ENCODE measurements around the gene RAD51B.
"Not testable (repeated sequence)": the region's sequence is repeated elsewhere in the genome, so short reads cannot be mapped to it uniquely, and the experiment has no call there.

RAD51B gene

DNA sequence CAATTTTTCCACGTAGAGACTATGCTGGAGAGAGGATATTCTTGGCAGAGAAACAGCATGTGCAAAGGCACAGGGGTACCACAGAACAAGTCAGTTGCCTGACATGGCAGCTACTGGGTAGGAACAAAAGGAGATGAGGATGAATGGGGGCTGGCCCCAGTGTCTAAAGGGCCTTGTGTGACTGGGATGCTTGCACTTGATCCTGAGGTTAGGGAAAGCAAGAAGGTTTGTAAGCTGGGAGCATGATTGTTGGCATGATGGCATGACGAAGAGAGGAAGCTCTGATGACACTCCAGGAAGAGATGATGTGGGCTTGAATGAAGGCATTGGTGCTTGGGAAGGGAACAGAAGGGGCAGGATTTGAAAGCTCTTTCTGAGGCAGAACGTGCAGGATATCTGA lies 834.2 kb downstream of the RAD51B start:
- no peak for DNase-seq

DNA sequence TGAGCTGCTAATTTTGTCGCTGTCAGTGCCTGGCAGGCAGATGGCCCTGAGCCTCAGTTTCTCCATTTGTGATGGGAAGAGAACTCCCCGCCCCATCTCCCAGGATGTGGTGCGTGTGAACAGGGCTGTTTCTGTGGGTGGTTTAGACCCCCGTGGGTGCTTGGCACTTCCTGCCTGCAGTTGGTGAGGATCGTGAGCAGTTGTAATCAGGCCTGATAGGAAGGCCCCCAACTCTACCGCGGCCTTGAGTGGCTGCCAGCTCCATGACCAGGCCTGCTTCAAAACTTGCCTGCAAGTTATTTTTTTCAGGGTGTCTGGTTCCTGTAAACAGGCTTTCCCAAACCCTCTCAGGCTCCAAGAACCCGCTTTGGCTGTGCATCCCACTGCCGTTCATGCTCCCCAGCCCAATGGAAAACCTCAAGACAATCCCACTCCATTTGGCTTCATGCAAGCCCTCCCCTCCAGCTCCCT lies 834.9 kb downstream of the RAD51B start:
- no peak for DNase-seq

DNA sequence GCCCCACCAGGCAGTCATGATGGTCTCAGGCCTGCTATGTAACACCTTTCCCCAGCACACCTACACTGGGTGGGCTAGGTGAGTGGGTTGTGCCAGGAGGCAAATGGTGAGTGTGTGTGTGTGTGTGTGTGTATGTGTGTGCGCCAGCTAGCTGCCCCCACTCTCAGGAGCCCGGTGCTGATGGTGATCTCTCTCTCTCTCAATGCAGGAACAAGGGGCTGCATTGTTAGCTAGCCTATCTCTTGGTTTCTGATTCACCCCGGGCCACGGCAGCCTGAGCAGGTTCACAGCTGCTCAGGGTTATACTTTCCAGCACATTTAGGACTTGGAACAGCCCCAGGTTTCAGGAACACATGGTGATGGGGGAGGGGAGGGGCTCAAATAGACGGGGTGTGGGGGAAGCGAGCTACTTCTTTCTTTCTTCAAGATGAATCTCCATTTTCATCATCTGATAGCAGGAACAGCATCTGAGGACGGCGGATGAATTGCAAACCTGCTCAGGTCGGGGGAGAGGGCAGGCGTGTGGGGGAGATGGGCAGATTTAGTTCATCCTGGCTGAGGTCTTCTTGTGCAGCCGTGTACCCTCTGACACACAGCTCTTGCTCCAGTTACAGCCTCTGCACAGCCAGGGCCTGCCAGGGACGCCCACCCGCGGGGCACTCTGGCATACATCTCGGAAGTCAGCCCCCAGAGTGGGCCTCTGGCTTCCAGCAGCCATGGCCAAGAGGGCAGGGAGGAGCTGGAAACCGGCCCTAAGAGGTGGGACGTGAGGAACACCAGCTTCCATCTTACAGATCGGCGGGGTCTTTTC lies 835.6 kb downstream of the RAD51B start:
- DNase-seq: peak; percentile 11

DNA sequence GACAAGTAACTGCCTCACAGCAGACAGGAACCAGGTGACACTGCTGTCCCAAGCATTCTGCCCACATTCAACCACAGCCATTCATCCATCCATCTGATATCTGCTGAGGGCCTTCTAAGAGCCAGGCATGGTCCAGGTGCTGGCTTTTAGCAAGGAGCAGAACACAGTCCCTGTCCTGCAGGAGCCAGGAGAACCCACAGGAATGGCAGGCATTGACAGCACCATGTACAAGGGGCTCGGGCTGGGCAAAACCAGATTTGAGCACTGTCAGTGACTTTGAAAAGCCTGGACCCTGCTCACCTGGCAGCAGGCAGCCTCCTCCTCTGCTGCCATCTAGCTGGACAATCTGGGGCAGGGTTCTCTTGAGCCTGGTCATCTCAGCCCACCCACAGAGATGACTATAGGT lies 836.3 kb downstream of the RAD51B start:
- peak; percentile 7 for DNase-seq

DNA sequence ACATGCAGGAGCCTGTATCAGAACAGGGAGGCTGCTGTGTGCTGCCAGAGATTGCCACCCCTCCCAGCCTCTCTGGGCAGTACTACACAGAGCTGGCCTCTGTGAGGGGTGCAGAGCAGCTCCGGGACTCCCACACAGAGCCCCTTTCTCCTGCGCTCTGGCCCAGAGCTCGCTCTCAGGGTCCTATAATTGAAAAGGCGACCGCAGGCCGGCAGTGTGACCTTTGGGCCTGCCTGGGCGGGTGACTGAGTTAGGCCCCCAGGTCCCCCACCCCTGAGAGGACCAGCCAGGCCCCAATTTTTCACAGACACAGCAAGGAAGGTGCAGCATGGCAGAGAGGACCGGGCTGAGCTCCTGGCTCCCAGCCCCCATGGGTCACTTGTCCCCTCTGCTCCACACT lies 836.9 kb downstream of the RAD51B start:
- DNase-seq: no peak

DNA sequence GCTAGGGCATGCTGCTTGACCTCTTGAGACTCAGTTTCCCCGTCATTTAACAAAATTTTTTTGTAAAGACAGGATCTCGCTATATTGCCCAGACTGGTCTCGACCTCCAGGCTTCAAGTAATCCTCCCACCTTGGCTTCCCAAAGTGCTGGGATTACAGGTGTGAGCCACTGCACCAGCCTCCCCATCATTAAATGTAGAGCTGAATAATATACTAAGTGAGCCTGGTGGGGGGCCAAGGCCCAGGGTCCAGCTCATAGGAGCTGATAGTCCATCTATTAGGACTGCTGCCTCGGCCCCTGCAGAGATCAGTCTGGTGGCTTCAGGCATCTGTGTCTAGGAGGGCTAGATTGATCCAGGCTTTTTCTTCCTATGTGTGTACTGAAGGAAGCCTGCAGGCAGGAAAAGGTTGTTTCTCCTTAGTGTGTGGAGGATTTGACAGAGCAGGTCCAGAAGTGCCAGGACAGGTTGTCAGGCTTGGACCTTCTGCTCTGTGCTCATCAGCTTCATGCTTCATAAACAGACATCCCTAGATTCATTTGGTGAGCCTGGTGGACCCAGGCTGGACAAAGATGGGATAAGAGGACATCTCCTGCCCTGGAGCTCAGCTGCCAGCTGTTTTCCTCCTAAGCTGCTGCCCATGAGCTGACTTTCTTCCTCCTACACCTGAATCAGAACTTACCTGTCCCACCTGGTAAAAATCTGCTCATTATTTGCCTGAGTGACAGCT lies 837.9 kb downstream of the RAD51B start:
- no peak for DNase-seq

DNA sequence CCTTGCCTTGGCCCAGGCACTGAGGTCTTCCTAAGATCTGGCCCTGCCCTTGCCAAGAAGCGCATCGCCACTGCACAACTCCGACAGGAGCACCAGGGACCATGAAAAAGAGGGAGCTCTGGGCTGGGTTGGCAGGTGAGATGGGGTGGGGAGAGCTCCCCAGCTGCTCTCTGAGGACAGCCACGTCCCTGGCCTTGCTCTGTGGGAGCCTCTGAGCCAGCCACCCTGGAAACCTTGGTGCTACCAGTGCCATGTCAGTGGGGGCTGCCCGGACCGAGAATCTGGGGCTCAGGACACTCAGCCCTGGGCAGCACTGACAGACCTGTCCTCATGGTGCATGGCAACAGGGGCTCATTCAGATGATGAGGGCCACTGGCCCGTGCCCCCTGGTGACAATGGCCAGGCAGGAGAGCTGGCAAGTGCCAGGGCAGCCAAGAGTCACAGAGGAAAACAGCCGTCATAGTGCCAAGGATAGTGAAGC lies 838.5 kb downstream of the RAD51B start:
- no peak for DNase-seq

DNA sequence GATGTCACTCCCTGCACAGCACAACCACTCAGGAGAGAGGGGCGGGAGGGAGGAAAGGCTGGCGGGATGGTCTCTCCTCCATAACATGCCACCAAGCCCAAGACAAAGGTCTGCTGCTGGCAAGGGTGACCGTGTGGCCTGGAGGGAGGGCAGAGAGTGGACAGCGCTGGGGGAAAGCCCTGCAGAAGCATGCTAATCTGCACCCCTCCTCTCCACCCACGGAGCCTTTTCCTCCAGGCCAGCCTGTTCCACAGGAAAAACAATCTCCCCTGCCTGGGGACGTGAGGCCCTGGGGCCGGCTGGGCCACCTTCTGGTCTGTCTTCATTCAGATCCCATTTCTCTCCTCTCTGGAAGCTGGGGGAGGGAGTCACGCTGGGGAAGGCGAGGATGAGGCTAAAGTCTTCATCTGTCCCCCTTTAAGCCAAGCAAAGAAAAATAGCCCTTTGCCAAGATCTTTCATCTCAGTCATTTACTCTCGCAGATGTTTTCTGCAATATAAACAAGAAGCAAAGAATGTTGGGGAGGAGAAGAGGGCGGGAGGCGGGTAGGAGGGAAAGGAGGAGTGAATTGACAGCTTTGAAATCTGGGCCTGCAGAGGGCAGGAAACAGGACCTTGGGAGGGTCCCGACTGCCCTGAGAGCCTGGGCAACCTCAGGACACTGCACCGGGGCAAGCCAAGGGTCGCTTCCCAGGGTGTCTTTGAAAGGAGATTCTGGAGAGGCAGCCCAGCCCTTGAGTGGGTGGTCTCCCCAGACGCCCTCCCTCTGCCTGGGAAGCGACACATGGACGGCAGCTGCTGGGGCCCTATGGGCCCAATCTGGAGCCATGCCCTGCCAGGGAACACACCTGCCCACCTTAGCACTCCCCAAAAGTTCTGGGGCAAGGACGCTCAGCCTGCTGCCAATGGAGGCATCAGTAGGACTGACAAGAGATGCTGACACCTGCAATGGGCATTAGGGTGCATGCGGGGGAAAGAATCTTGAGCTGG lies 839.7 kb downstream of the RAD51B start:
- no peak for DNase-seq

DNA sequence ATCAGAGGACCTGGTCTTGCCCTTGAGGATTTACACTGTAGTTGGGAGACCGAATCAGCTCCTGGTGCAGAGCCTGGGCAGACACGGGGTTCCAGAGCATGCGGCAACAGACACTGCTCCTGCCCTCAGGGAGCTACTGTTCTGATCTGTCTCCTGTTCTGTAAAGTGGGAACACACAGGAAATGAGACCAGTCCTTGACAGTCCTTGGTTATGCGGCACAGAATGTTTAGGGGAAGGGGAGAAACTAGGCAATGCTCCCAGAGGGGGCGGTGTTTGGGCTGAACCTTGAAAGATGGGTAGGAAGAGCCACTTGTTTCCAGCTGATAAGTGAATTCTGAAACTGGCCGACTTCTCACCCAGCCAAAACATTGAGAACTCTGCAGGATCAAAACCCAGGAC lies 840.9 kb downstream of the RAD51B start:
- DNase-seq: no peak

DNA sequence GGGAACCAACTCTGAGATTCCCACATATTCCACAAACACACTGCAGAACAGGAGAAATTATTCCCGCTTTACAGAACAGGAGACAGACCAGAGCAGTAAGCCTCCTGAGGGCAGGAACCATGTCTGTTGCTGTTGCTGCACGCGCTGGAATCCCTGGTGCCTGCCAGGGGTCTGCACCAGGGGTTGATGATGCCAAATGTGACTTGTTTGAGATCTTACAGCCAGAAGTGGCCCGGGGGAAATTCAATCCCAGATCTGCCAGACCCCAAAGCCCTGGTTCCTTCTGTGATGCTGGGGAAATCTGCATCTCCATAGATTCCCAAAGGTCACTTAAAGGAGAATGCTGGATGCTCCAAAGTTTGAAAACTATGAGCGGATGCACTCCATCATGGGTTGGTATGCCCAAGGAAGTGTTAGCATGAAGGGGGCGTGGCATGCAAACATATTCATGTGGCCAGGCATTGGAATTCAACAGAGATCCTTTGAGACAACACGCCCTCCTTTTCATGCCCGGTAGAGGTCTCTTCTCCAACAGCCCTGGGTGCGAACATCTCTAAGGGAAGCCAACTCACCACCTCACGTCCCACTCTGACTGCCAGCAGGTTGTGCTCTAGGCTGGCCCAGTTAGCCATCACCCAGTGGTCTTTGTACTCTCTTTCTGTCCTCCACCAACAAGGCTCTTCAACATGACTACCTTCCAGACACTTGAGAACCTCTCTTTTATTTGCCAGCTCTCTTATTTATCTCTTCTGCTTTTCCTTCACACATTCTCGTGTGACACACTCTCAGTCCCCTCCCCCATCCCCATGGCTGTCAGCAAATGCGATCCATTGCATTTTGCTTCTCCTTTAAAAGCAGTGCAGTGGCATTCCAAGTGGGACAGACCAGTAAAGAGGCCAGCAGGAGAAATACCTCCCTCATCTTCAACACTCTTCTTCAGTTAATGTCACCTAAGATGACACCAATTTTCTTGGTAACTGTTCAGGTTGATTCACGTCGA lies 841.9 kb downstream of the RAD51B start:
- no peak for DNase-seq

DNA sequence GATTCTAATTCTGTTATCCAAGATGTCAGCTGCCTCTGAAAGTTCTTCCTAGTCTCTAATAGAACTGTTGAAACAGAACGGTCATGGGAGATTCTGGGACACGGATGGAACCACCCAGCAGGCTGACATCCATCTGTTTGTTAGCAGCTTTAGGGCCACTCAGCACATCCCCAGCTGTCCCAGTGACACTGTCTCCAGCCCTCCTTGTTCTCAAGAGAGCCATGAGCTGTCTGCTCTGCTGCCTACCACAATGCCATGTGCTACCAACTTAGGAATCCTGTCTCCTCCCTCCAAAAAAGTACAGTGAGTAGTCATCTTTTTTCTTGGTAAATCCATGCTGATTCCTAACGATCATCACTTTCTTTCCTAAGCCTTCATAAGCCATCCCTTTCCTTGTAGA lies 842.8 kb downstream of the RAD51B start:
- DNase-seq: no peak

DNA sequence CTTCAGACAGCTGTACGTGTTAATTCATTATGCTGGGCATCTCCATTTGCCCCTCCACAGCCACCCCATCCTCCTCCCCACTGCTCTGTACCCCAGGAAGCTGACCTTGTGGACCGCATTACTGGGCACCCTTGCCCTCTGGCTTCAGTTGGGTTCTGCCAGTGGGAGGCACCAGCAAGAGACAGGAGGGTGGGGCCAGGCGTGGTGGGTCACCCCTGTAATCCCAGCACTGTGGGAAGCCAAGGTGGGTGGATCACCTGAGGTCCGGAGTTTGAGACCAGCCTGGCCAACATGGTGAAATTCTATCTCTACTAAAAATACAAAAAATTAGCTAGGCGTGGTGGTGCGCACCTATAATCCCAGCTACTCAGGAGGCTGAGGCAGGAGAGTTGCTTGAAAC lies 843.2 kb downstream of the RAD51B start:
- not testable (repeated sequence) for DNase-seq

DNA sequence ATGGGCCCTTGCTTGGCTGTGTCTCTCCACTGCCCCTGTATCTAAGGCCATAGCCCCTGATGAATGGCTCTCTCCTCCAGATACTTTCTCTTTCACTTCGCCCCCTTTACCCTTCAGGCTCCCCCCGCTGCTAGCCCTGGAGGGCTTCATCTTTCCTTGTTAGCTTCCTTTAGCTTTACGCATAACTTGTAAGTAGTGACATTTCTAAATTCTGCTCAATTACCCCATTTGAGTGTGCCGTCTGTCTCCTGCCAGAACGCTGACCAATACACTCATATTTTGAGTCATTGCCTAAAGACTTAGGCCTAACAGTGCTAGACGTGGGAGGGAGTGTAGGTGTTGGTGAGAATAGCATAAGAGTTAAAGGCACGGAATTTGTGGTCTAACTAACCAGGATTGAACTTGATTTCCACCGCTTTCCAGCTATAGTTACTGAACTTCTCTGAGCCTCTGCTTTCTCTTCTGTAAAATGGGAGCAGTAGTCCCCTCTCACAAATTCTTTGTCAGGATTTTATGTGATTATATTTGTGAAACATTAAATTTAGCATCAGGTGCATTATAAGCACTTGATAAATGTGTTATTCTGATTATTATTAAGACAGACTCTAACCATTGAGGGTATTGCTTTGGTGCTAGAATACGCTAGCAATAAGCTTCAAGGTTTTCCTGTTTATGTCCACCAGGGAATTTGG lies 844.0 kb downstream of the RAD51B start:
- no peak for DNase-seq

DNA sequence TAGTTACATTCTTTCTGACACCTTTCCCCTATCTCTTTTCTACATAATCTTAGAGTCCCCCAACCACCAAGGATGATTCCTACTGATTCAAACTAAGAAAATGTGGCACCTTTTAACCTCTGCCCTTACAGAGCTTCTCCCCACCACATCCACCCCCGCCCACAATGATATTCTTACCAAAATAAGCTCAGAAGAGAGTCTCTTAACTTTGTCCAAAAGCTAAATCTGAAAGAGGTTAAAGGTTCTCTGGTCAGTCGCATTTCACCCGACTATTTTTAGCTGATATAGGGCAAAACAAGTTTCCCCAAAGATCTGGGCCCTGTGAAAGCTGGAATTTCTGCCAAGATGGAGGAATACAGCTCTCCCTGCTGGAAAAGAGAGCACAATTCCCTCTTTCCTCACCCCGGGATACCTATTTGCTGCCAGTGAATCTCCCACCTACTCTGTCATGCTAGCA lies 844.7 kb downstream of the RAD51B start:
- no peak for DNase-seq

DNA sequence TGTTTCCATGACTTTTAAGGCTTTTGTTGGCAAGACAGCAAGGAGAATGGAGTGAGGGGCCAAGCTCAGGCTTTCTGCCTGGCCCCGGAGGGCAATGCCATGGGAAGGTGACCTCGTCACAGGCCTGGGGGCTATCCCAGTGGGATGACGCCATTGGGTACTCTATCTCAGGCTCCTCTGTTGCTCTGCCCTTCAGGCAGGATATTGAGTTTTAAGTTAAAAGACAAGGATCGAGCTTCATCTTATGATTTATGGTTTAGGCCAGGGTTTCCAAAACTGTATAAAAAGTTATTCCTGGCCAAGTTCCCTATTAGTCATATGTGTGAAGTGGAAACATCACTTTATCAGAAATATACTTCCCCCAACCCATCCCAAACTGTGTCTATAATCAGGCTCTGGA lies 845.6 kb downstream of the RAD51B start:
- DNase-seq: no peak

DNA sequence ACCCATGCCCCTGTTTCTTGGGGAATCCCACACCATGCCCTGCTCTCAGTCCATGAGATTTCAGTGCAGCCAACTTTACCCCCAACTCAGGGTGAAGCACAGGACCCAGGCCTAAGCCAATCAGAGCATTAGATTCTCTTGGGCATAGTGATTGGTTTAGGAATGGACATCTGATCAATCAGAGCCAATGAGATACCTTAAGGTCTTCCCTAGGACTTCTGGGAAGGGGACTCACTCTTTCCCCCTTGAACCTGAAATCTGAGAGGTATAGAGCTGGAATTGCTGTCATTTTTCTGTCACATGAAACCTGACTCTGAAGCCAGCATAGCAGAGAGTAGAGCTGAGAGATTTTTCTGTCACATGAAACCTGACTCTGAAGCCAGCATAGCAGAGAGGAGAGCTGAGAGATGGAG lies 846.2 kb downstream of the RAD51B start:
- no peak for DNase-seq

DNA sequence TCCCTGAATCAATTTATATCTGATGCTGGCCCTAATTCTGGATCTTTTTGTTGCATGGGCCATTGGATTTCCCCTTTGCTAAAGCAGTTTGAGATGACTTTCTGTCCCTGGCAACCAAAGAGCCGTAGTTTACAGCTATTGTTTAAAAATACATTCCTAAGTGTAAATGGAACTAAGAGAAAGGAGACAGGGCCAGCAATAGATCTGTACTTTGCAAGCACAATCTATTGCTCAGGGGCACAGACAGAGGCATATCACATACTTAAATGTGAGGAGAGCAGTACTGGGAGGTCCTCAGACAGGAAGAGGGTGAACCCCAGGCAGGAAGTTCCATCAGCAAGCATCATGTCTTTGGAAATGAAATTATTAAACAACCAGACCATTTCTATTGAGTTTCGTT lies 846.7 kb downstream of the RAD51B start:
- no peak for DNase-seq

DNA sequence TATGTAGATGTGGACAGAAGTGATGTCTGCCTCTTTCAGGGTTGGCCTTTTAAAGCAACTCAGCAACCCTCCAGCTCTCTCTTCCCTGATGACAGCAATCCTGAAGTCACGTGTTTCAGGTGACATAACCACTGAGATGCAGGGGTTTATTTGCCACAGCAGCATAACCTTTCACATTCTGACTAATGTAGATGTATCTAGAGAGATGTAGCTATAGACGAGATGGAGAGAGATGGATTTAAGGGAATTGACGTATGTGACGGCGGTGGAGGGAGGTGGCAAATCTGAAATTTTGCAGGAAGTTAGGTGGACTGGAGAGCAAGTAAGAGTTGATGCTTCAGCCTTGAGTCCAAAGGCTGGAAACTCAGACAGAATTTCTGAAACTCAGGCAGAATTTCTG lies 847.3 kb downstream of the RAD51B start:
- no peak for DNase-seq

DNA sequence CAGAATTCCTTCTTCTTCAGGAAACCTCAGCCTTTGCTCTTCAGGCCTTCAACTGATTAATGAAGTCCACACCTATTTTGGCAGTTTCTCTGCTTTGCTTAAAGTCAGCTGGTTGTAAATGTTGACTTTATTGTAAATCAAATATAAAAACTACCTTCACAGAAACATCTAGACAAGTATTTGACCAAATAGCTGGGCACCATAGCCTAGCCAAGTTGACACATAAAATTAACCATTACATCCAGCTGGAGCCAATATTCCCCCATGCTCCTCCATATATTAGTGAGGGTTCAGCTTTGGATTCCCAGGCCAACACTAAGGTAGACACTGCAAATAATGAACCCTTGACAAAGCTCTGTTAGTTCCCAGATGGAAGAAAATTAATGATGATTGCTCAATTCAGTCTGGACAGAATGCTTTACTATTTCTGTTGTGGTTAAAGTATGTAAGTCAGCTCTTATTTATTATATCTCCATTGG lies 847.8 kb downstream of the RAD51B start:
- DNase-seq: no peak

DNA sequence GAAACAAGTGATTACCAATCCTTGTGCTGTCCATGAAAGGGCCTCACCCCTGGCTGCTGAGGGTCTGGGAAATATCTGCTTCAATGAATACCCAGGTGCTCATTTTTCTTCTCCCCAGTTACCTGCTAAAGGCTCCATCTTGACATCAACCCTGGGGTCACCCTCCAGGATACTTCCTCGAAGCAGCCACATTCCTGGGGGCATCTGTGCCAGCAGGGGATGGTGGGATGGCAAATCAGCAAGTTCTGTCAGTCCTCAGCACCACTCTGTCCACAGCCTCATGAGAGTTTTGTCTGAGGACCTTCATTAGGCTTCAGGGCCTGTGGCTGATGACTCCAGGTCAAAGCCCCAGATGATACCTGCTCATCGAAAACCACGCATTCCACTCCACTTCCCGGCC lies 848.4 kb downstream of the RAD51B start:
- no peak for DNase-seq

DNA sequence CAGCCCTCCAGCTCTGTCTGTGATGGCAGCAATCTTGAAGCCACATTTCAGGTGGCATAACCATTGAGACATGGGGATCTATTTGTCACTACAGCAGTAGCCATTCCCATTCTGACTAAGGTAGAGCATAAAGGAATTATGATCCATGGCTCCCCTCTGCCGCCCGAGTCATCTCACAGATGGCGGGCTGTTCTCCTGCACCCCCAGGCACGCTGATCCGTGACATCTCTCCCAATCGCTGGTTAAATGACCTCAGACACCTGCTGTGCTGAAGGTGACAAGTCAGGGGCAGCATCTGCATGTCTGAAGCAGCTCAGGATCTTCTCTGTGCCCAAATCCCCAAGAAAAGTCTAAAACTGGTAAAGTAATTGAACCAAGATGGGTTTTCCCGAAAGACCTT lies 849.0 kb downstream of the RAD51B start:
- no peak for DNase-seq

Measured in midbrain (tissue), 1 donor.